ENCODE measurements around the gene TTC34. TPM values are rescaled to one million over a fixed set of nuclear protein-coding genes. Genes with fewer than 3 reads are reported as not detected.

TTC34 gene
- polyA plus RNA-seq, 4 donors = 0.69 to 1.1 (median 0.85) TPM

- DNase-seq (ENCODE audit: low read depth in 4 of 4, low spot score in 3 of 4) = no peak
These were observed 157.3 kb downstream of the TTC34 start for GRCh38 chr1:2644171-2644570.

GRCh38 chr1:2643414-2644077 lies 157.9 kb downstream of the TTC34 start:
- DNase-seq (ENCODE audit: low read depth in 4 of 4, low spot score in 3 of 4) = no peak

- peak; percentile 89 to 91 (median 90) for DNase-seq (ENCODE audit: low read depth in 4 of 4, low spot score in 3 of 4)
These were observed 158.7 kb downstream of the TTC34 start for GRCh38 chr1:2642560-2643413.

DNA sequence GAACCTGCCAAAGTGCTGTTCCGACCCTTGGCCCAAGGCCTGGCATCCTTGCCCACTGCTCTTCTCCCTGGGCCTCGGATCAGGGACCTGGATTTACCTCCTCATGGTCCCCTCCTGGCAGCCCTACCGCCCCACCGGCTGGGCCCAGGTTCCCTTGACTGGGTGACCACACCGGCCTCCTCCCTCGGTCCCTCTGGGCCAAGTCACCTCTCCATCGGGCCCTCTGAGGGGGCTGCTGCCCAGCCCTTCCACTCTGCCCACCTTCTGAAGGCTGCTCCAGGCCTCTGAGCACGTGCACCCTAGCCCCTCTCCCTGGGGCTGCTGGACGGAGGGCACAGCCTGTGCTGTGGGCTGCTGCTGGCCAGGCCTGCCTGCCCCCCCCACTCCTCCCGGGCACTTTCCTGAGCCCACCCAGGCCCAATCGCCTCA lies 159.3 kb downstream of the TTC34 start:
- no peak for DNase-seq (ENCODE audit: low read depth in 4 of 4, low spot score in 3 of 4)

GRCh38 chr1:2641381-2642130 lies 159.9 kb downstream of the TTC34 start:
- DNase-seq (ENCODE audit: low read depth in 4 of 4, low spot score in 3 of 4) = no peak

DNA sequence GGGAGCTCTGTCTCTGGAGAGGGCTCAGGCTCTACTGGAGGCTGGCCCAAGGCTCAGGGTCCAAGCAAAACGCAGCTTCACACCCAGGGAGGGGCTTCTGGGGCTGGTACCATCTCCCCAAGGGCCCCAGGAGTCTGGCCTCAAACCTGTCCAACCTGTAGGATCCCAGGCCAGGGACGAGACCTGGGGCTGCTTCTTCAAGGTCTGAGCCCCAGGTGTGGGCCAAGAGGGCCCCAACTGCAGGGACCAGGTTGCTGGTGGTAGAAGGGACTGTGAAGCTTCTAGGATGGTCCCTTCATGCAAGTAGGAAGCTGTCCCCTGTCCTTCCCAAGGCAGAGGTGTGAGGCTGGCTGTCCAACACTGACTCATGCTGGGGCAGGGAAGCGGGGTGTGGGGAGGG lies 160.9 kb downstream of the TTC34 start:
- no peak for DNase-seq (ENCODE audit: low read depth in 4 of 4, low spot score in 3 of 4)

DNA sequence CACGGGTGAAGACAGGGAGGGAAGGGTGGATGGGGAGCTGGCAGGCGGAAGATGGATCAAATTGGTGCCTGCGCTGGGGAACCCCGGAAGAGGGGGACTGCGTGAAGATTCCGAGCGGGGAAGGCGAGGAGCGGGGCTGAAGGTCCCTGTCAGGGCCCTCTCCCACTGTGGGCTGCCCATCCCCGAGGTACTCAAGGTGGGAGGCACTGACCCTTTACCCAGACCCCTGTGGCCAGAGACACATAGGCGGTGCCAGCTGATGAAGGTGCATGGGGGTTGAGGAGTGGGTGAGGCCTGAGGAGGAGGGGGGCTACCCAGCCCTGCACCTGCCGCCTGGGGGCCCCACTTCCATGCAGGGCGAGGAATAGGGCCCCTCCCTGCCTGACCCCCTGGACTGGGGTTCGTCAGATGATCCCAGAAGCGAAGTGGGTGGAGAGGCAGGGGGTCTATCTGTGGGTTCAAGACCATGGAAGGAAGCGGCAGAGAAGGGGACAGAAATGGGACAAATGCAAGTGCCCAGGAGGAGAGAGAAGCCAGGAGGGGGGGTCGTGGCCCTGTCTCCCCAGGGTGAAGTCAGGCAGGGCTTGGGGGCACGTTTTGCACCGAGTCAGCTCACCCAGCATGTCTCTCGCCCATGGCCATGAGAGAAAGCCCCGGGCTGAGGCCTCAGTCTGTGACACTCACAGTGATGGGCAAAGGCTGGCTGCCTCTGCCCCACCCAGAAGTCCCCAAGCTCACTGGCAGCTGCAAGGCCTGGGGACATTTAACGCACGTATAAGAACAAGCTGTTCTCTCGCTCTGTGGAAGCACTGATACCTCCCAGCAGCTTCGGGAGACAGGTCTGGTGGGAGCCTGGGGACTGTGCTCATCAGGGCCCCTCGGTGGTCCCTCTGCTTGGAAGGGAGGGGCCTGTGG lies 161.6 kb downstream of the TTC34 start:
- no peak for DNase-seq (ENCODE audit: low read depth in 4 of 4, low spot score in 3 of 4)

DNA sequence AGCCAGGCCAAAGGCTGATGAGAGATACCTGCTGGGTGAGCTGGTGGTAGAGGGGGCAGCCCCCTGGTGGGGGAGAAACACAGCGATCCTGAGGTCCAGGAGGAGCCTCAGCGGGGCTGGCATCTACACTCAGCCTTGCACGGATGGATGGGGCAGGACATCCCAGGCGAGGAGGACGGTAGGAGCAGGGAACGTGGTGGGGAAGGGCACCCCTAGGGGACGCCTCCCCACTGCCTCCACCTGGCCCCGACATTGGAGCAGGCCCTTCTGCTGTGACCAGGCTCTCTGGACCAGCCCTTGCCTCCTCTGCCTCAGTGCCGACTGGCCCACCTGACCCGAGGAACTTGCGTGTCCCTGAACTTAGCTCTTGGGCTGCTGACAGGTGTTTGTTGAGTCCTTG lies 162.3 kb downstream of the TTC34 start:
- DNase-seq (ENCODE audit: low read depth in 4 of 4, low spot score in 3 of 4) = no peak

DNA sequence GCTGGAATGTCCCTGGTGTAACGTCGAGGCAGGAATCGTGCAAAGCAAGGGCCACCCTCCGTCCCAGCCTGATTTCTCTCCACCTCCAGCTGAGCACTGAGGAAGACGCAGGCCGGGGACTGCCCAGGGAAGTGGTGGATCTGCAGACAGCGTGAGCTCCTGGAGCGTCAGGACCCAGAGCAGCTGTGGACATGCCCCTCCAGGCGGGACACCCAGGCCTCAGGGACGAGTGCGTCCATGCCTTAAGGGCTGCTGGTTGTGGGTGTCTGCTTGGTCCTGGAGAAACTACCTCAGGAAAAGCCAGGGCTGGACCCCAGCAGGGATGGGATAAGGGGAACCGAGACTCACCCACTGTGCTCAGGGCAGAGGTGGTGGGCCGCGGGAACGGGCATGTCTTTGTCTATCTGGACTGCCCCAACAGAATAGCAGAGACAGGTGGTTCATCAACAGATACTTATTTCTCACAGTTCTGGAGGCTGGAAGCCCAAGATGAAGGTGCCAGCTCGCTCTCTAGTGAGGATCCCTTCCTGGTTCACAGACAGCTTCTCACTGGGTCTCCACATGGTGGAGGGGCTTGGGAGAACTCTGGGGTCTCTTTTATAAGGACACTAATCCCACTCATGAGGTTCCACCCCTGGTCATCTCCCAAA lies 162.9 kb downstream of the TTC34 start:
- no peak for DNase-seq (ENCODE audit: low read depth in 4 of 4, low spot score in 3 of 4)

GRCh38 chr1:2637442-2638145 lies 163.9 kb downstream of the TTC34 start:
- no peak for DNase-seq (ENCODE audit: low read depth in 4 of 4, low spot score in 3 of 4)

DNA sequence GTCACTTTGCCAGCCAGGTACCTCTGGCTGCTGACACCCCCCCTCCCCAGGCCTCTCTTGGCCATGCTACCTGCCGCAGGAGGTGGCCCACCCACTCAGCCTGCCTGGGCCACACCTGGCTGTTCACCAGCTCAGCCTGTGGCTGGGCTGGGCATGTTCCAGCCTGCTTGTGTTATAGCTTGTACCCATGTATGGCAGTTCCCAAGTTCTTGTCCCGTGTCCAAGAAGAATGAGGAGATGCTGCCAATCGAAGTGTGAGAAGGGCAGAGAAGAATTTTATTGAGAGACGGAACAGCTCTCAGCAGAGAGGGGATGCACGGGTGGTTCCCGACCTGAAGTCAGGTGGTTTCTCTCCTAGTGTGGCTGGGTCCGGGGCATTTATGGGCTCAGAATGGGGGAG lies 164.8 kb downstream of the TTC34 start:
- DNase-seq (ENCODE audit: low read depth in 4 of 4, low spot score in 3 of 4) = no peak

GRCh38 chr1:2635361-2636010 lies 166.0 kb downstream of the TTC34 start:
- DNase-seq (ENCODE audit: low read depth in 4 of 4, low spot score in 3 of 4) = no peak

DNA sequence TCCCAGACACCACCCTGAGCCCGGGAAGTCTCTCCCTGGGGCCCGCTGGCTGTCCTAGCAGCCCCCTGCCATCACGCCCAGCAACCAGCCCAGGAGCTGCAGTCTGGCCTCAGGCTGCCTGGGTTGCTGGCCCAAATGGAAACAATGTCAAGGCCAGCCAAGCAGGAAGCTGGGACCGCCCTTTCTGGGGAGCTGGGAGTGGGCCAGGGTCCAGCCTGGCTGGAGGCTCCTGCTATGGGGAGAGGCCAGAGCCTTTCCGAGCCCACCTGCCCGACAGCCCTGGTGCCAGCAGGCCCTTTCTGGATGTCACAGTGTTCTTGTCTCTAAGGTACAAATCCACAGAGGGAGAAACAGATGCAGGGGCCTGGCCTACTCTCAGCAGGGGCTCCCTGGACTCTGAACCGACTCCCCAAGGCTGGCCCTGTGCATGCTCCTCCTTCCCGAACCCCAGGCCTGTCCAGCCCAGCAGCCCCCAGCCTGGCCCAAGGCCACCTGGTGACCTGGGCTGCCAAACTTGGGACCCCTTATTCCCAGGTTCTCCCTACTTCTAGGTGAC lies 167.5 kb downstream of the TTC34 start:
- DNase-seq (ENCODE audit: low read depth in 4 of 4, low spot score in 3 of 4) = no peak

DNA sequence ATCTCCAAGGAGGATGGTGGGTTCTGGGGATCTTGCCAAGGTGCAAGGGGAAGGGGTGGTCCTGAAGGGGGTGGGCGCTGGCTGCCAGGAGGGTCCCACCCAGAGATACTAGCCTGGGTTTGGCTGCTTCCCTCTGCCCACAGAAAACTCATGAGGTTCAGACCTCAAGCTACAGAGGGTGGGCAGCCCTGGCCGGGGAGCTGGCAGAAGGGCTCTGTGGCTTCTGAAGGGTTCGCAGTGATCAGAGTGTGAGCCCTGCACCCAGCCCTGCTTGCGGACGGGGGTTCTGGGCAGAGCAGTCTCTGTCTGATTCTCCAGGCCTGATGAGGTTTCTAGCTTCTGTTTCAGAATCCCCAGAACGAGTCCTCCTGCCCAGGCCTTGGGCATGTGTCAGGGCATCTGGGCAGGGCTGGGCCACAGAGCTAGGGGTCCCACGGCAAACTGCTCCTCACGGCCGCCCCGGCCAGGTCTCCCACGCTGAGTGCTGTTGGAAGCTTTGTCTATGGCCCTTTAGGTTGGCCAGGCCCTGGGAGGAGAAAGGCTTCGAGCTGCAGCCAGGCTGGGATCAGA lies 168.0 kb downstream of the TTC34 start:
- DNase-seq (ENCODE audit: low read depth in 4 of 4, low spot score in 3 of 4) = no peak

DNA sequence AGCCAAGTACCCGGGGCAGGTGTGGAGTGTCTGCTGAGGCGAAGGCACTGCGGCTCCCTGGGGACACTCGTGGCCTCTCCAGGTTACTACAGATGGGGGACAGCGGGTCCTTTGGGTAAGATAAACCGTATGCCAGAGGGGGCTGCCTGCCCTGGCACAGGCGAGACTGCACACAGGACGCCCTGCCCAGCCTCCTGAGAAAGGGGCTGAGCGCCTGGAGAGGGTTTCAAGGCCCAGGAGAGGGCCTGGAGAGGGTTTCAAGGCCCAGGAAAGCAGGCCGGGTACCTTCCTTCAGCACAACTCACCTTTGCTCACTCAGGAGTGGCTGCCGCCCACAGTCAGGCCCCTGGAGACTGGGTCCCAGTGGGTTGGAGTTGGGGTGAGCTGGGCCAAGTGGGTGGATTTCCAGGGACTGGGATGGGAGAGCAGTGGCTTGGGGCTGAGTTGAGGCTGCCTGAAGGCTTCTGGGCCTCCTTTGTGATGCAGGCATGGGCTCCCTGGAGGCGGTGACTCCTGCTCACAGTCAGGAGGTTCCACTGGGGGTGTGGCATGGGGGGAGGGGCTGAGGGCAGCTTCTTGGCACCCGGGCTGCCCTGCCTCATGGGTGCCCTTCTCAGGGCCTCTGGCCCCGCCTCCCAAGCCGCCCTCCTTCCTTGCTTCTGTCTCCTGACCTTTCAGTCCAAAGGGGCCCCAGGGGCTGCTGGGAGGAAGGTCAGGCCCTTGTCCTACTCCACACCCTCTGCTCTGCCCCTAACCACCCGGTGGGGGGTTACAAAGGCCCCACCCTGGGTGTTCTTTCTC lies 168.7 kb downstream of the TTC34 start, which contains the start of gene MMEL1:
Gene MMEL1 (minus strand): TSS at position 456 of the 801 bp plus-strand sequence. CDS start 3,532 bp downstream, outside the sequence.
- no peak for DNase-seq (ENCODE audit: low read depth in 4 of 4, low spot score in 3 of 4)

DNA sequence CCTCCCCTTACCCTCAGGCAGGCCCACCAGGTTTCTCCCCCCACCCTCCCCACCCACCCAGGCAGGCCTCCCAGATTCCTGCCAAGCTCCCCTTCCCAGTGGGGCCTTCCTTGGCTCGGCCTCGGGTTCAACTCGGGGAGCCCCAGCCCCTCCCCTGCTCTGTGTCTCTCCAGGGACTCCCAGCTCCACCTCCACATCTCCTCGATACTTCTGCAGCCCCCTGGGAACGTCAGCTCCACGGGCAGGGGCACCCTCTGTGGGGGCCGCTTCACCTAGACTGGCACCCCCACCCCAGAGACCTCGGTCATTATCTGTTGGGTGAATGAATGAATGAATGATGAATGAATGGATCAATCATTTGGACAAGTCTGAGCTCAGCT lies 169.5 kb downstream of the TTC34 start:
- no peak for DNase-seq (ENCODE audit: low read depth in 4 of 4, low spot score in 3 of 4)
